Progenitor cell of endocrine pancreas (in vitro differentiated cells): ENCODE measurements around the gene ATP6V0D1. TPM values are rescaled to one million over a fixed set of nuclear protein-coding genes. Genes with fewer than 3 reads are reported as not detected.

Experiments used
- DNase-seq: peaks from one replicate; pipeline ENCODE4 v3.0.0; 2021; ENCODE audit warnings: low spot score; ENCODE audit not compliant: unreplicated experiment
- H3K27ac Mint-ChIP-seq: 2 replicates; pipeline ENCODE4 v1.8.0; 2021; ENCODE audit warnings: mild to moderate bottlenecking, moderate library complexity, mixed read lengths
- H3K27me3 Mint-ChIP-seq: 2 replicates; pipeline ENCODE4 v1.8.0; 2021; ENCODE audit warnings: mixed read lengths
- H3K36me3 Mint-ChIP-seq: 2 replicates; pipeline ENCODE4 v1.8.0; 2022; ENCODE audit warnings: mixed read lengths; ENCODE audit not compliant: insufficient read depth
- H3K4me1 Mint-ChIP-seq: 2 replicates; pipeline ENCODE4 v1.8.0; 2021; ENCODE audit warnings: low read depth, mixed read lengths
- H3K4me3 Mint-ChIP-seq: 2 replicates; pipeline ENCODE4 v1.8.0; 2021; ENCODE audit warnings: low read depth, mild to moderate bottlenecking, moderate library complexity, mixed read lengths
- H3K9me3 Mint-ChIP-seq: 2 replicates; pipeline ENCODE4 v1.8.0; 2021; ENCODE audit warnings: low read depth, mixed read lengths
- total RNA-seq: library from RNA; stranded (reverse); gene quantifications from 2 replicates; pipeline ENCODE4 v1.2.1, GENCODE V29; 2021
- TF ChIP-seq, protein P1 (sequence below): fragments of 200-600 bp; sonication (generic); IDR thresholded peaks from one replicate; pipeline ENCODE4 v1.5.0; 2021; ENCODE audit warnings: antibody characterized with exemption, mild to moderate bottlenecking; ENCODE audit not compliant: unreplicated experiment

ATP6V0D1 gene
- total RNA-seq, 1 donor from 2014 or later: 65.3 TPM

DNA sequence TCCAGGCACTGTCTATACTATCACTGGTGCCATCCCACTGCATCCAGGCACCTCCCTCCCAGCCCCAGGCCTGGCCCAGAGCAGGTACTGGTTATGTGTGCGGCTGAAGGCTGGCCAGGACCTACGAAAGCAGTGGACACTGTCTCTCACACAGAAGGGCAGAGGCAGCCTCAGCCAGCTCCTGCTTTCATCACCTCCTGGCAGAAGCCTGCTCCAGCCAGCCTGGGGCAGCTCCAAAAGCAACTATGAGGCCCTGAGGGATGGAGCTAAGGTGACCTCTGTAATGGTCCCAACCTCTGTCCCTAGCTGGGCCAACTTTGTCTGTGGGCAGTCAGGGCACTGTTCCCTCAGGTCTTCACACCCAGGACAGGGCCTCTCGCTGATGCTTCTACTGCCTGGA, 31.2 kb downstream of the ATP6V0D1 start:
- H3K36me3 Mint-ChIP-seq: peaks cover 4% of the 10 kb centered on the region
- H3K9me3 Mint-ChIP-seq: no peaks in the 10 kb centered on the region
- H3K27ac Mint-ChIP-seq: no peak overlapping the region
- no peak for DNase-seq
- no peaks in the 10 kb centered on the region for H3K27me3 Mint-ChIP-seq
- H3K4me3 Mint-ChIP-seq: no peak overlapping the region
- H3K4me1 Mint-ChIP-seq: no peaks in the 10 kb centered on the region
- TF ChIP-seq, protein P1, sequence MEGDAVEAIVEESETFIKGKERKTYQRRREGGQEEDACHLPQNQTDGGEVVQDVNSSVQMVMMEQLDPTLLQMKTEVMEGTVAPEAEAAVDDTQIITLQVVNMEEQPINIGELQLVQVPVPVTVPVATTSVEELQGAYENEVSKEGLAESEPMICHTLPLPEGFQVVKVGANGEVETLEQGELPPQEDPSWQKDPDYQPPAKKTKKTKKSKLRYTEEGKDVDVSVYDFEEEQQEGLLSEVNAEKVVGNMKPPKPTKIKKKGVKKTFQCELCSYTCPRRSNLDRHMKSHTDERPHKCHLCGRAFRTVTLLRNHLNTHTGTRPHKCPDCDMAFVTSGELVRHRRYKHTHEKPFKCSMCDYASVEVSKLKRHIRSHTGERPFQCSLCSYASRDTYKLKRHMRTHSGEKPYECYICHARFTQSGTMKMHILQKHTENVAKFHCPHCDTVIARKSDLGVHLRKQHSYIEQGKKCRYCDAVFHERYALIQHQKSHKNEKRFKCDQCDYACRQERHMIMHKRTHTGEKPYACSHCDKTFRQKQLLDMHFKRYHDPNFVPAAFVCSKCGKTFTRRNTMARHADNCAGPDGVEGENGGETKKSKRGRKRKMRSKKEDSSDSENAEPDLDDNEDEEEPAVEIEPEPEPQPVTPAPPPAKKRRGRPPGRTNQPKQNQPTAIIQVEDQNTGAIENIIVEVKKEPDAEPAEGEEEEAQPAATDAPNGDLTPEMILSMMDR: no peak

DNA sequence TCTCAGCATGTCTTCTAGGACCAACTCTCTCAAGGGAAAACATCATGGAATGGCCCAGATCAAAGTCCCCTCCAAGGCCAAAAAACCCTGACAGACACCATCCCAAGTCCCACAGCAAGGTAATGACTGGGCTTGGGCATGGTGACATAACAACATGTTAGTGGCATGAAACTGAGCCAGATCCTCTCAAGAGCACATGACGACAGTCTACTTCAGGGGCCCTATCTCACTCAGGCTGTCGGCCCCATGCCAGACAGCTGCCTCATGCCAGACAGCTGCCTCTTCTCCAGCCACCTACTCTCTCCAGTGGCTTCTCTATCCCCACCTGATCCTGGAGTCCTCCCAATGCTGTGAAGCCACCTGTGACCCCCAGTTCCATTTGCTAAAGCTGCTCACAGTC, 31.6 kb downstream of the ATP6V0D1 start:
- H3K9me3 Mint-ChIP-seq: no peaks in the 10 kb centered on the region
- H3K27ac Mint-ChIP-seq: no peak overlapping the region

DNA sequence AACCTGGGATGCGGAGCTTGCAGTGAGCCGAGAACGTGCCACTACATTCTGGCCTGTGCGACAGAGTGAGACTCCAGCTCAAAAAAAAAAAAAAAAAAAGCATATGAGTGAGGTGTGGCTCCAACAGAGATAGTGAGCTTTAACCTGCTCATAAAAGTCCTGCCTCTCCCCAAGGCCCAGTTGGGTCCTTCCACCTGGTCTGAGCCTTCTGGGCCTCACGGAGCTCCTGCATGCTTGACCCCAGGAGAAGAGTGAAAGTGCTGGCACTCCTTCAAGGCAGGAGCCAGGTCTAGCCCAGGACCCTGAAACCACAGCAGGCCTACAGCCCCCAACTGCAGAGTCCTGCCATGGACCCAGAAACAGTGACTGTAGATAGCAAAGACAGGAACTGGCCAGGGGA, 32.4 kb downstream of the ATP6V0D1 start:
- Mint-ChIP-seq H3K27me3 (no peaks in the 10 kb centered on the region), H3K4me3 (no peak overlapping the region), H3K36me3 (peaks cover 4% of the 10 kb centered on the region)

More for the DNA sequence above, 31.6 kb downstream of the ATP6V0D1 start:
- no peak for DNase-seq
- Mint-ChIP-seq H3K4me3 (no peak overlapping the region), H3K4me1 (no peaks in the 10 kb centered on the region), H3K36me3 (peaks cover 4% of the 10 kb centered on the region), H3K27me3 (no peaks in the 10 kb centered on the region)
- TF ChIP-seq, protein P1: no peak

DNA sequence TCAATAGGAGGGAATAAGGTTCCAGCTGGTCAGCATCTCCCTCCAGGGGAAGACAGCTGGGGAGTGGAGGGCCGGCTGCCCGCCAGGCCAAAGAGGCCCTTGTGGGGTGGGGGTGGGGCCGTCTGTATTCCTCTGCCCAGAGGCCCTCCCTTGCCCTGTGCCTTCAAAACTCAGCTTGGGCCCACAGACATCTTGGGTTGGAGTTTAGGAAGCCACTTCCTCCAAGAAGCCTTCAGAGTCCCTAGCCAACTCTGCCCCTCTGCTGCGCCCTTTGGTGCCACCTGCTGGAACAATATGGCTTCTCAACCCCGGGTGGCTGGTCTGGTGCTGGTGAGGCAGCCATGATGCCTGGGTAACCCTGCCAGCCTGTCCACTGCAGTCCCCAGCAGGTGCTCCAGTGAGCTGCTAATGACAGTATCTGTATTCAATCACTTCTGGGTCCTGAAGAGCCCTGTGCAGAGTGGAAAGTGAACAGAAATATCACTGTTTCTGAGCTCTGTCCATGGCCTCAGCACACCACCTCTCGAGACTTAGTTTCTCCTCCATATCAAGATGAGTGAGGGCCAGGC, 33.4 kb downstream of the ATP6V0D1 start:
- TF ChIP-seq, protein P1: peak; percentile 32
- Mint-ChIP-seq H3K27me3 (no peaks in the 10 kb centered on the region), H3K27ac (no peak overlapping the region), H3K36me3 (peaks cover 3% of the 10 kb centered on the region), H3K4me3 (no peak overlapping the region), H3K9me3 (no peaks in the 10 kb centered on the region), H3K4me1 (no peaks in the 10 kb centered on the region)
- no peak for DNase-seq

More for the DNA sequence above, 32.4 kb downstream of the ATP6V0D1 start:
- TF ChIP-seq, protein P1: no peak
- DNase-seq: no peak
- Mint-ChIP-seq H3K4me1 (no peaks in the 10 kb centered on the region), H3K9me3 (no peaks in the 10 kb centered on the region), H3K27ac (no peak overlapping the region)

- TF ChIP-seq, protein P1: no peak
- H3K27me3 Mint-ChIP-seq: no peaks in the 10 kb centered on the region
- no peaks in the 10 kb centered on the region for H3K4me1 Mint-ChIP-seq
- H3K4me3 Mint-ChIP-seq: no peak overlapping the region
- H3K36me3 Mint-ChIP-seq: peaks cover 3% of the 10 kb centered on the region
- no peak for DNase-seq
- H3K27ac Mint-ChIP-seq: no peak overlapping the region
- H3K9me3 Mint-ChIP-seq: no peaks in the 10 kb centered on the region
Observed at GRCh38 chr16:67446968-67447507, 33.9 kb downstream of the ATP6V0D1 start.
